ENCODE data around the gene TNNC2. TPM values are rescaled to one million over a fixed set of nuclear protein-coding genes. Genes with fewer than 3 reads are reported as not detected.
A peak's percentile ranks its signal among the peaks of the same experiment; 100 is the strongest.
"Not testable (repeated sequence)": the region's sequence is repeated elsewhere in the genome, so short reads cannot be mapped to it uniquely, and the experiment has no call there.

Gene TNNC2
- total RNA-seq, 1 donor from 2014 or later = 0.43 TPM

DNA sequence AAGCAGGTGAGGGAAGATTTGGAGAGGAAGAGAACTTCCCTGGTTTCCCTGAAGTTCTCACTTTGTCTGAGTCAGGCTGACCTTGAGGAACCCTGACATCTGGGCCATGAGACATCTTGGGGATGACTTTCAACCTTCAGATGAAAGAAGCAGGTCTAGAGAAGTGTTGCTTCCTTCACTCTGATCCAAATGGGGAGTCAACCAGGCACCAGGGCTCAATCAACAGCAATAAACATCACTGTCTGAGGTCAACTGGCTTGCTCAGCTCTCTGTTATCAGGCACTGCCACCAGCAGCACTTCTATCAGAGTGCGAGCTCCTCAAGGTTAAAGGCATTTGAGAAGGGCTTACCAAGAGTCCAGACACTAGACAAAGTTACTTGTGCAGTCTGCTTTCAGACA is 23.8 kb upstream of the TNNC2 start:
- intact Hi-C loops (cut with DNase I) = no loop called here
- DNase-seq = no peak
- ATAC-seq (ENCODE audit: poor library complexity) = no peak

DNA sequence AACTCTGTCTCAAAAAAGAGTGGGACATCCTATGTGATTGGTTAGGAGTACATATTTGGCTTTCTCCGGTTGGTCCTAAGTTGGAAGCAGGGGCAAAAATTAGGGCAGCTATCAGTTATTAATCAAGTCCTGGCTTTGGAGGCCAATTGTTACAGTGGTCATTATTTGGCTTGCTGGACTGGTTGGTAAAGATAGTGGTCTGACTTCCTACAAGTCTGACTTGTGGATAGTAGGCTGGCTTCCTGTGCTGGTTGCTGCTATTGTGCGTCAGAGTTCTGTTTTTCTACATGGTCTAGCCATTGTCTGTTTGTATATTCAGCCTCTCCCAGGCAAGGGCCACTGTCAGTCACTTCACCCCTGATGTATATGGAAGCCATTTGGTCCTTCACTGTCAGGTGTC is 23.1 kb upstream of the TNNC2 start:
- no peak for ATAC-seq (ENCODE audit: poor library complexity)
- DNase-seq = no peak
- intact Hi-C loops (cut with DNase I) = no loop called here

DNA sequence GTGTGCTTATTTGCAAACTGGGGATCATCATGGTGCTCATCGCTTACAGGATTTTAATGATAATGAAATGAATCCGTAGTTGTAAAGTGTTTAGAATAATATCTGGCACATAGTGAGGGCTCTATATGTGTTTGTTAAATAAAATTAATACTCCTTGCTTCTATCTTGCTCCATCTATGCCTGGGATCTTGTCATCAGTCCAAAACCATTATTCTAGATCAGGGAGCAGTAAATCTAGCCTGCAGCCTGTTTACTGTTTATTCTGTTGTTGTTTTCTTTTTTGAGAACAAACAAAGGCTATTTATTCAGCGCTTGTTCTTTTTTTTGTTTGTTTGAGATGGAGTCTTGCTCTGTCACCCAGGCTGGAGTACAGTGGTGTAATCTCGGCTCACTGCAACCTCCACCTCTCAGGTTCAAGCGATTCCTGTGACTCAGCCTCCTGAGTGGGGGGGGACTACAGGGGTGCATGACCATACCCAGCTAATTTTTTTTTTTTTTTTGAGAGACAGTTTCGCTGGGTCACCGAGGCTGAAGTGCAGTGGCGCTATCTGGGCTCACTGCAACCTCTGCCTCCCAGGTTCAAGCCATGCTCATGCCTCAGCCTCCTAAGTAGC is 22.0 kb upstream of the TNNC2 start:
- intact Hi-C loops (cut with DNase I) = no loop called here
- no peak for ATAC-seq (ENCODE audit: poor library complexity)
- no peak for DNase-seq

DNA sequence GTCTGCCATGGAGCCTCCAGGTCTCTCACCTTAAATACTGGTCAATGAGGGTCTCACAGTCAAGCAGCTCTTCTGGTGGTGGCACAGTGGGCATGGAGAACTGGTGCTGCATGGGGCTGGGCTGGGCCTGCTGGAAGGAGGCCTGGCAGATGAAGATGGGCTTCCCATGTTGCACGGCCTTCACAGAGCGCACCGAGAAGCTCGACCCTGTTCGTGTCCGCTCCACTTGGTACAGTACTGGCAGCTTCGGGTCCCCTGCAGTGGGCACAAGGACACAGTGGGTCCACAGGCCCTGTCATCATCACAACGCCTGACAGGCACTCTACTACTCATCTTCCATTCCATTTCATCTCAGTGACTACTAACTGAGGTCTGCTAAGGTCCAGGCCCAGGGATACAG is 21.3 kb upstream of the TNNC2 start:
- intact Hi-C loops (cut with DNase I) = no loop called here
- ATAC-seq (ENCODE audit: poor library complexity) (no peak), DNase-seq (no peak)

DNA sequence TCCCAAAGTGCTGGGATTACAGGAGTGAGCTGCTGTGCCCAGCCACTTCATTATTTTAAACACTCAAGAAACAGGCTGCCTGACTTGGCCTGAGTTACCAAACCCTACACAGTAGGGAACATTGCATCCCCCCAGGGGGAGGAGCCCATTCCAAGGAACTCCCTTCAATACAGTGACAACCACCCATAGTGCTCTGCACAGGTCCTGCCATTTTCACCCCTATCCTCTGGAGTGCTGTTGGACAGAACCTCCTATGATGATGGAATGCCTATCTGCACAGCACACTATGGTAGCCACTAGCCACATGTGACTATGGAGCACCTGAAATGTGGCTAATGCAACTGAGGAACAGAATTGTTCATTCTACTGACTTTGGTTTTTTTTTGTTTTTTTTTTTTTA is 18.3 kb upstream of the TNNC2 start:
- intact Hi-C loops (cut with DNase I) = no loop called here
- DNase-seq = no peak
- no peak for ATAC-seq (ENCODE audit: poor library complexity)

DNA sequence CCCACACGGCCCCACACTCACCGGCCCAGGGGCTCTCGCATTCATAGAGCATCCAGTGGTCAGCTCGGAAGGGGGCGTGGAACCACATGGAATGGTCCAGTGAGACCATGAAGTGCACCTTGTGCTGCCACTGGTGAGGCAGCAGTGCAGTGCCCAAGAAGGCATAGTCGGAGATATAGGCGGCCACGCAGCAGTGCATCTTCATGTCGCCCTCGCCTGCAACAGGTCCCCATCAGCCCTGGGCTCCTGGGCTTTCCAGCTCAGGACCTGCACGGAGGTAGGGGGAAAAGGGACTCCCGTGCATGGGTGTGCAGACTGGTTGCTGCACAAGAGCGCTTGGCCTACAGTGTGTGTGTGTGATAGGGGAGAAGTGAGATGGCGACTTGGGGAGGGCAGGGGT is 16.4 kb upstream of the TNNC2 start:
- intact Hi-C loops (cut with DNase I) = no loop called here
- no peak for ATAC-seq (ENCODE audit: poor library complexity)
- no peak for DNase-seq

DNA sequence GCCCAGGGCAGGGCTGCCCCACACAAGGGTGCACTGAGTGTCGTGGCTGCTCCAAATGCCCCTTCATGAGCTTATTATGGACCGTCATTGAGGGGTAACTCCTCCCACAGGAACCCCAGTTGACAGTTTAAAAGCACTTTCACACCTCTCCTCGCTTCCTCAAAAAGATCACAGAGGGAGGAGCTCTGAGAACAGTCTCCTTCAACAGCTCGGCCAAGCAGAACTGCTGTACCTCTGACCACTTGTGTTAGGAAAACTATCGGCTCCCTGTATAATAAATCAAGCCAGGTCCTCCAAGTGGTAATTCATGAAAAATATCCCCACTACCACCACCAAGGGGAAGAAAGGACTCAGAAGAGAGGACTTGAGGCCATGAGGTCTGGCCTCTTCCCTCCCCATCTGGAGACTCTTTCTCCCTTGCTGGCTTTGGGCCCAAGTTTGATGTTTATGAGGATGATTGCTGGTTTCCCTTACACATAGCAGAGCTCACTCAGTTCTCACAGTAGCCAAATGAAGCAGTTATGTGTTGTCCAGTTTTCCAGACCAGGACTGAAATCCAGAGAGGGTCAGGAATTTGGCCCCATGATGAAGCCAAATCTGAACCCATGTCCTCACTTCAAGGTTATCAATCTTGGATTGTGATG is 15.2 kb upstream of the TNNC2 start:
- no peak for DNase-seq
- intact Hi-C loops (cut with DNase I) = no loop called here
- ATAC-seq (ENCODE audit: poor library complexity) = peak; percentile 29

DNA sequence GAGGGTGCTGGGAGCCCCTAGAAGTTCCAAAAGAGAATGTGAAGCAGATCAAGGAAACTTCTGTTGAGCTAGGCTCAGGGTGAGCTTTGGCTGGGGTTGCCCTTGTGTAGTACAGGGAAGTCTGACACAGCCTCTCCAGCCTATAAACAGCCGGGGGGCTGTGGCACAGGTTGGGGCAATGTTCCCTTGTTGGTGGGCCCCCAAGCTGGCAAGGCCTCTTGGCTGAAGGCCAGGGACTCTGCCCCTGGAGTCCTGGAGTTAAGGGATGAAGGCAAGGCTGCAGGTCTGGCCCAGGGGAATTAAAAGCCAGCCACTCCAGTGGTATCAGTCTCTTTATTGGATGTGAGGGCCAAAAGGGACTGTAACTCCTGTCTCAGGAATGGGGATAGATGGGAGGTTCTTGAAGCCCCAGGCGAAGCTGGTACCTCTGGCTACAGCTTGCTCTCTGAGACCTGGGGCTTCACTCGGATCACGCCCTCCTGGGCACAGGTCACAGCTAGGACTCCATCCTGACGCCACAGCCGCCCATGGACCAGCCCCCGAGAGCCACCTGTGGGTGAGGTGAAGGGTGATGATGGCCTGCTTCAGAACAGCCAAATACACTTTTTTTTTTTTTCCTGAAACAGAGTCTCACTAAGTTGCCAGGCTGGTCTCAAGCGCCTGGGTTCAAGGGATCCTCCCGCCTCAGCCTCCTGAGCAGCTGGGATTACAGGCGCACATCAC is 14.5 kb upstream of the TNNC2 start:
- no peak for ATAC-seq (ENCODE audit: poor library complexity)
- intact Hi-C loops (cut with DNase I) = no loop called here
- no peak for DNase-seq

DNA sequence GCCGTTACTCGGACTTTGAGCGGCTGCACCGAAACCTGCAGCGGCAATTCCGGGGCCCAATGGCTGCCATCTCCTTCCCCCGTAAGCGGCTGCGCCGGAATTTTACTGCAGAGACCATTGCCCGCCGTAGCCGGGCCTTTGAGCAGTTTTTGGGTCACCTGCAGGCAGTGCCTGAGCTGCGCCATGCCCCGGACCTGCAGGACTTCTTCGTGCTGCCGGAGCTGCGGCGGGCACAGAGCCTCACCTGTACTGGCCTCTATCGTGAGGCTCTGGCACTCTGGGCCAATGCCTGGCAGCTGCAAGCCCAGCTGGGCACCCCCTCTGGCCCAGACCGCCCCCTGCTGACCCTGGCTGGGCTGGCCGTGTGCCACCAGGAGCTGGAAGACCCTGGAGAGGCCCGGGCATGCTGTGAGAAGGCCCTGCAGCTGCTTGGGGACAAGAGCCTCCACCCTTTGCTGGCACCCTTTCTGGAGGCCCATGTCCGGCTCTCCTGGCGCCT is 13.6 kb upstream of the TNNC2 start:
- DNase-seq (no peak), ATAC-seq (ENCODE audit: poor library complexity) (no peak)
- intact Hi-C loops (cut with DNase I) = no loop called here

DNA sequence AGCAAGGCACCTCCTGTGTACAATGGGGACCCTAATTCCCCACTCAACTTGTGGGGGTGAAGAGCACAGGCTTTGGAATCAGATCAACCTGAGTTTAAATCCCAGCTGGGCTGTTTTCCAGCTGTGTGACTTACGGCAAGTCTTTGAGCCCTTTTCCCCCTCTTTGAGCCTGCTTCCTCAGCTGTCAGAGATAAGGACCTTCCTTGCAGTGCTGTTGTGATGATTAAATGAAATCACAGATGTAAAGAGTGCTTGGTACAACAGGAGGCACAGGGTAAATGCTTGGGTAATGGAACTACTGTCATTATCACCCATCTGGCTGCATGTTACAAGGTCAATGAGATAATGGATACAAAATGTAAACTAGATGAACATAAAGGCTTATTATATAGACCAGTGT is 9.7 kb upstream of the TNNC2 start:
- DNase-seq (no peak), ATAC-seq (ENCODE audit: poor library complexity) (no peak)
- intact Hi-C loops (cut with DNase I) = no loop called here

DNA sequence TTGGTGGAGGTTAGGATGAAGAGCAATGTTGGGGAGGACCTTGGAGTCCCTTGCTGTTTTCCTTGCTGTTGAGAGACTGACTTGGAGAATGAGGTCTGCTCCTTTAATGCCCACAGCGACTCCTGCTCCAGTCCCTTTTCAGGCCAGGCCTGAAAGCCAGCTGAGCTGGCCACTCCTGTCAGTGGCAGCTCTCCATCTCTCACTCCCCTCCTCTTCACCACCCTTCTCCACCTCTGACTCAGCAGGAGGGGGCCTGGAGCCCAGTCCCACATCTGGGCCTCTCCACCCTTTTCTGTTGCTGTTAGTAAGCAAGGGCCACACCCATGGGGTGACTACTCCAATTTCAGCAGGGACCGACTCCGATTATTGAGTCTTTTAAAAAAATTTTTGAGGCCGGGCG is 8.7 kb upstream of the TNNC2 start:
- intact Hi-C loops (cut with DNase I) = no loop called here
- ATAC-seq (ENCODE audit: poor library complexity) = peak; percentile 21
- peak; percentile 75 for DNase-seq

DNA sequence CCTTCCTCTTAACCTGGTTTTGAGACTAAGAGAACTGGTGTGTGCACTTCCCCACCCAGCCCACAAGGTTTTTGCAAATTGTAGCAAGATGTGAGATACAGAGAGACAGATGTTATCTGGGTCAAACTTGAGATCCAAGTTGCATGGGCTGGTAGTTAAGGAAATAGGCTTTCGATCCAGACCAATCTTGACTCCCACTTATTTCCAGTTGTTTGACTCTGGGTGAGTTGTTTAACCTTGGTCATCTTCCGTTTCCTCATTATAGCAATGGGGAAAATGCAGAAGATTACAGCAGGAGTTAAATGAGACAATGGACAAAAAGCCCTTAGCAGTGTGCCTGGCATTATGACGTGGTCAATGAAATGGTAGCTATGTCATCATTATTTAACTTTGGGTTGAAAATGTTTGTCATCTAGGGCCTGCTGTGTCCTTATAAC is 8.2 kb upstream of the TNNC2 start:
- no peak for DNase-seq
- intact Hi-C loops (cut with DNase I) = no loop called here

DNA sequence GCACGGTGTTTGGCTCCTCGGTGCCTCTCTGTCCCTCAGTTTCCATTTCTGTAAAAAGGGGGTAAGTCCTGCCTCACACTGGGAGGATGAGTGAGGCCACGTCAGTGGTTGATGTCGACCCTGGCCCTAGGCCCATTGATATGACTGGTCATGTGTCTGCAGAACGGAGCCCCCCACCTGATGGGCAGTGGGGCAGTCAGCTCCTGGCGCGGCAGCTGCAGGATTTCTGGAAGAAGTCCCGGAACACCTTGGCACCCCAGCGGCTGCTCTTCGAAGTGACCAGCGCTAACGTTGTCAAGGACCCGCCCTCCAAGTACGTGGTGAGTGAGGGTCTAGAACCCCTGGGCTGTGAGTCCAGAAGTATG is 7.7 kb upstream of the TNNC2 start:
- intact Hi-C loops (cut with DNase I) = loop anchor here (5.0 kb wide), 1 partner anchor 103 kb away; no protein-coding TSS in a partner anchor
- DNase-seq = no peak
- ATAC-seq (ENCODE audit: poor library complexity) = no peak

More for the DNA sequence above, 8.2 kb upstream of the TNNC2 start:
- ATAC-seq (ENCODE audit: poor library complexity) = no peak

DNA sequence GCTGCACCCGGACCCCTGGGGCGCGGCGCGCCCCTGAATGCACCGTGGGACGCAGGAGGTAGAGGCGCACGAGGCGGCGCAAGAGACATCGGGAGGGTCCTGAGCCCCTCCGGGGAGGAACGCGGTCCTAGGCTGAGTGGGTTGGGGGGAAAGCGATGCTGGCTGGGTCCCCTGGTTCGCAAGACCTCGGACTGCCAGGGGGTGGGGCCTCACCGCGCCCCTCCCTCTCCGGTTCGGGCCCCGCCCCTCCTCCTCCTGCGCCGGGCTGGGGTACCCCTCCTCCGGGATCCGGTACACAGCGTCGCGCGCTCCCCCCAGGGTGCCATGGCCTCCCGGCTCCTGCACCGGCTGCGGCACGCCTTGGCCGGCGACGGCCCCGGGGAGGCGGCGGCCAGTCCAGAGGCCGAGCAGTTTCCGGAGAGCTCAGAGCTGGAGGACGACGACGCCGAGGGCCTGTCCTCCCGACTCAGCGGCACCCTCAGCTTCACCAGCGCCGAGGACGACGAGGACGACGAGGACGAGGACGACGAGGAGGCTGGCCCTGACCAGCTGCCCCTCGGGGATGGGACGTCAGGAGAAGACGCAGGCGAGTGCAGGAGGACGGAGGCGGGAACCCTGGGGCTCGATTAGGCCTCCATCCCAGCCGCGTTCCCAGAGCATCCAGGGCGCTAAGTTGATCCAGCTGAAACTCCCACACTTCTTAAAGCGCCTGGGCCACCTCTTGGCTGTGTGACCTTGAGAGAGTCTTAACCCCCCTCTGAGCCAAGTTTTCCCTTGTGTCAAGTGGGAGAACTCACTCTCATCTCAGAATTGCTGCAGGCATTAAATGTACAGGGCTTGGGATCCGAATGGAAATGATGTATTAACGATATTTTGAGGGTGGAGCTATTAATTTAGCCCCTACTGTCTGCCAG is 7.0 kb upstream of the TNNC2 start:
- intact Hi-C loops (cut with DNase I) = loop anchor here (5.0 kb wide), 1 partner anchor 103 kb away; no protein-coding TSS in a partner anchor
- peak; percentile 89 for ATAC-seq (ENCODE audit: poor library complexity)
- DNase-seq = peak; percentile 84

DNA sequence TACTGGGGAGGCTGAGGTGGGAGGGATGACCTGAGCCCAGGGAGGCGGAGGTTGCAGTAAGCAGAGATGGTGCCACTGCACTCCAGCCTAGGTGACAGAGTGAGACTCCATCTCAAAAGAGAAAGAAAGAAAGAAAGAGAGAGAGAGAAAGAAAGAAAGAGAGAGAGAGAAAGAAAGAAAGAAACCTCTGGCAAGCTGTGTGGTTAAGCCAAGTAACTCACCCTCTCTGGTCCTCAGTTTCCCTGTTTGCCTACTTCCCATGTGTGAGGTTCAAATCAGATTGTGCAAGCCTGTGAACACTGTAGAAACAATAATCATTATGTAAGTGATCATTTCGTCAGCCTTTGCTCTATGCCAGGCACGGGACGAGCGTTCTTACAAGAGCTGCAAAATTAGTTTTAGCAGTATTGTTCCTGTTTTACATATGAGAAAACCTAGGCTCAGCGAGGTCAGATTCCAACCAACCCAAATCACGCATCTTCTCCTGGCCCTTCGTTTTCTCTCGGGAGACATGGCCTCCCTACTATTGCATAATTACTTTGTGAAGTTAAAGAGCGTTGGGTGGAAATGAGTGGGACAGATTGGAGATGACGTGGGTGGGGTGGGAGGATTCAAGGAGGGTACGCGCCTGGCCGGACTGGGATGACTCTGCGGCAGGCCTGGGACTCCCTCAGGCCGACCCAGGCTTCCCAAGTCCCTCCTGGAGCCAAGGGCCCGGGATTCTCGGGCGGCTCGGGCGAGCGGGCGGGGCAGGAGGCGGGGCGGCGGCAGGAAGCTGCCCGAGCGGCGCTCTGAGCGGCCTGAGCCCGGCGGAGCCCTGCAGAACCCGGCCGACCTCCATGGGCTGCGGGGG is 6.1 kb upstream of the TNNC2 start, which contains the start of gene SNX21:
TSS of gene SNX21 (plus strand) at position 770 of the 853 bp plus-strand sequence. CDS start 121 bp downstream, outside the sequence.
- ATAC-seq (ENCODE audit: poor library complexity) (peak; percentile 88), DNase-seq (peak; percentile 92)
- intact Hi-C loops (cut with DNase I) = loop anchor here (5.0 kb wide), 1 partner anchor 104 kb away; no protein-coding TSS in a partner anchor

DNA sequence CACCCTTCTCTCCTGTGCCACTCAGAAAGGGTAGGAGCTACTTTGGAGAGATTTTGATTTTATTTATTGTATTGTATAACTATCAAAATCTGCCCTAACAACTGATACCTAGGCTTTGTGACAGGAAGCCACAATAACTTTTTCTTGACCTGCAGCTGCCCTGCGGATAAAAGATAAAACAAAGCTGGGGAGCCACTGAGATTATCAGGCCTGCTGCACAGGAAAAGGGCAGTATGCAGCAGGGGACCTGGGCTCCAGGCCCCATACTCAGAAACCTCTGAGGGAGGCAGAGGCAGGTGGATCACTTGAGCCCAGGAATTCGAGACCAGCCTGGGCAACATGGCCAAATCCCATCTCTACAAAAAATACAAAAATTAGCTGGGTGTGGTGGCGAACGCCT is 5.5 kb upstream of the TNNC2 start:
- ATAC-seq (ENCODE audit: poor library complexity) = no peak
- intact Hi-C loops (cut with DNase I) = loop anchor here (5.0 kb wide), 1 partner anchor 105 kb away; no protein-coding TSS in a partner anchor
- DNase-seq = no peak

DNA sequence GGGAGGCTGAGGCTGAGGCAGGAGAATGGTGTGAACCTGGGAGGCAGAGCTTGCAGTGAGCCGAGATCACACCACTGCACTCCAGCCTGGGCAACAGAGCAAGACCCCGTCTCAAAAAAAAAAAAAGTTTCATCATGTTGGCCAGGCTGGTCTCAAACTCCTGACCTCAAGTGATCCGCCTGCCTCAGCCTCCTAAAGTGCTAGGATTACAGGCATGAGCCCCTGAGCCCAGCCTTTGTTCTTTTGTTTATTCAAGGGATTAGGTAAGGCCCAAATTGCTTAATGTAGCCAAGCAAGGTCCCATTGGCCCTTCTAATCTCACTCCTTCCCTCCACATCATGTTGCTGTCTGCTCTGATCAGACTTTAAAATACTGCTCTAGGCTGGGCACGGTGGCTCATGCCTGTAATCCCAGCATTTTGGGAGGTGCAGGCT is 2.6 kb upstream of the TNNC2 start:
- DNase-seq; ATAC-seq (ENCODE audit: poor library complexity): not testable (repeated sequence)
- intact Hi-C loops (cut with DNase I) = loop anchor here (5.0 kb wide), 1 partner anchor 108 kb away; no protein-coding TSS in a partner anchor

DNA sequence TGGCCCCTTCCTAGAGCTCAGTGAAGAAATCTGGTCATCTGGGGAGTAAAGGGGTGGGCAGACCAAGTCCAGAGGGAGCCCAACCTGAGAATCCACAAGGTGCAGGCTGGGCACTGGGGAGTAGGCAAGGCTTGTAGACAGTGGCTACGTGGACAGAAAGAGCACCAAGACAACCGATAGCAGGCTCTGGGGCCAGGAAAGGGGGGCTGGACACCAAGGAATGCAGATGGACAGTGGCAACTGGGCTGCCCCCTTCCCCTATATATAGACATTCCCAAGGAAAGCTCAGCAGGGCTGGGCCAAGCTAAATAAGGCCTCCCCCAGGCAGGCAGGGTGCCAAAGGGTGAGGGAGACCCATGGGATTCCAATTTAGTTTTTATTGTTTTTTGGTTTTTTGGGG is 1.5 kb upstream of the TNNC2 start:
- ATAC-seq (ENCODE audit: poor library complexity) (no peak), DNase-seq (no peak)
- intact Hi-C loops (cut with DNase I) = no loop called here

All from Right ventricle myocardium superior (tissue), 1 donor.